ENCODE data around the gene GBE1.
"Not testable (repeated sequence)": the region's sequence is repeated elsewhere in the genome, so short reads cannot be mapped to it uniquely, and the experiment has no call there.

GBE1 gene

GRCh38 chr3:81764002-81764401 is 2.6 kb upstream of the GBE1 start:
- Mint-ChIP-seq H3K4me3 (no peak overlapping the region), H3K36me3 (peaks cover 23% of the 10 kb centered on the region), H3K4me1 (peaks cover 14% of the 10 kb centered on the region), H3K9me3 (no peaks in the 10 kb centered on the region), H3K27ac (no peak overlapping the region)
- DNase-seq (ENCODE audit: low spot score in 2 of 2) (no peak), ATAC-seq (no peak)

- no peak for DNase-seq (ENCODE audit: low spot score in 2 of 2)
- peaks cover 33% of the 10 kb centered on the region for H3K36me3 Mint-ChIP-seq
- peaks cover 22% of the 10 kb centered on the region for H3K4me1 Mint-ChIP-seq
- peak; percentile 1 for ATAC-seq
- peak overlapping the region; percentile 96 for H3K27ac Mint-ChIP-seq
- peak overlapping the region; percentile 23 for H3K4me3 Mint-ChIP-seq
- H3K9me3 Mint-ChIP-seq = no peaks in the 10 kb centered on the region
Measured at GRCh38 chr3:81763001-81763400, 1.6 kb upstream of the GBE1 start.

- no peak for ATAC-seq
- H3K9me3 Mint-ChIP-seq = no peaks in the 10 kb centered on the region
Measured at GRCh38 chr3:81761904-81762580, 597 bp upstream of the GBE1 start.

GRCh38 chr3:81760215-81760614 is 1.2 kb downstream of the GBE1 start:
- H3K36me3 Mint-ChIP-seq = peaks cover 60% of the 10 kb centered on the region
- no peak for ATAC-seq
- H3K9me3 Mint-ChIP-seq = no peaks in the 10 kb centered on the region

More at GRCh38 chr3:81761904-81762580, 597 bp upstream of the GBE1 start:
- peak overlapping the region; percentile 96 for H3K27ac Mint-ChIP-seq
- no peak for DNase-seq (ENCODE audit: low spot score in 2 of 2)
- peaks cover 43% of the 10 kb centered on the region for H3K36me3 Mint-ChIP-seq
- peak overlapping the region; percentile 79 for H3K4me3 Mint-ChIP-seq
- peaks cover 30% of the 10 kb centered on the region for H3K4me1 Mint-ChIP-seq

GRCh38 chr3:81758771-81759170 is 2.7 kb downstream of the GBE1 start:
- Mint-ChIP-seq H3K4me1 (peaks cover 46% of the 10 kb centered on the region), H3K27ac (peak overlapping the region; percentile 56), H3K36me3 (peaks cover 71% of the 10 kb centered on the region), H3K4me3 (peak overlapping the region; percentile 79)
- ATAC-seq; H3K9me3 Mint-ChIP-seq; DNase-seq (ENCODE audit: low spot score in 2 of 2): not testable (repeated sequence)

More at GRCh38 chr3:81760215-81760614, 1.2 kb downstream of the GBE1 start:
- H3K4me3 Mint-ChIP-seq = peak overlapping the region; percentile 79
- DNase-seq (ENCODE audit: low spot score in 2 of 2) = no peak
- H3K4me1 Mint-ChIP-seq = peaks cover 40% of the 10 kb centered on the region
- peak overlapping the region; percentile 96 for H3K27ac Mint-ChIP-seq

- Mint-ChIP-seq H3K27ac (peak overlapping the region; percentile 56), H3K4me1 (peaks cover 45% of the 10 kb centered on the region), H3K4me3 (peak overlapping the region; percentile 79), H3K9me3 (no peaks in the 10 kb centered on the region), H3K36me3 (peaks cover 76% of the 10 kb centered on the region)
- DNase-seq (ENCODE audit: low spot score in 2 of 2) (no peak), ATAC-seq (no peak)
Measured at GRCh38 chr3:81758275-81758674, 3.2 kb downstream of the GBE1 start.

- Mint-ChIP-seq H3K4me3 (no peak overlapping the region), H3K4me1 (peaks cover 29% of the 10 kb centered on the region), H3K27ac (no peak overlapping the region), H3K36me3 (peaks cover 89% of the 10 kb centered on the region), H3K9me3 (no peaks in the 10 kb centered on the region)
- ATAC-seq (no peak), DNase-seq (ENCODE audit: low spot score in 2 of 2) (no peak)
Measured at GRCh38 chr3:81753416-81754027, 7.9 kb downstream of the GBE1 start.

GRCh38 chr3:81752604-81753003 is 8.8 kb downstream of the GBE1 start:
- Mint-ChIP-seq H3K36me3 (peaks cover 89% of the 10 kb centered on the region), H3K4me3 (no peak overlapping the region)
- no peak for ATAC-seq

GRCh38 chr3:81749265-81749664 is 12.2 kb downstream of the GBE1 start:
- no peak overlapping the region for H3K27ac Mint-ChIP-seq
- peaks cover 90% of the 10 kb centered on the region for H3K36me3 Mint-ChIP-seq
- DNase-seq (ENCODE audit: low spot score in 2 of 2) = no peak
- no peaks in the 10 kb centered on the region for H3K4me1 Mint-ChIP-seq
- ATAC-seq = no peak
- H3K9me3 Mint-ChIP-seq = no peaks in the 10 kb centered on the region
- no peak overlapping the region for H3K4me3 Mint-ChIP-seq

More at GRCh38 chr3:81752604-81753003, 8.8 kb downstream of the GBE1 start:
- Mint-ChIP-seq H3K9me3 (no peaks in the 10 kb centered on the region), H3K27ac (no peak overlapping the region), H3K4me1 (peaks cover 21% of the 10 kb centered on the region)
- DNase-seq (ENCODE audit: low spot score in 2 of 2) = no peak

GRCh38 chr3:81747280-81747679 is 14.2 kb downstream of the GBE1 start:
- not testable (repeated sequence) for DNase-seq (ENCODE audit: low spot score in 2 of 2); H3K9me3 Mint-ChIP-seq; H3K4me3 Mint-ChIP-seq; H3K27ac Mint-ChIP-seq; H3K4me1 Mint-ChIP-seq
- H3K36me3 Mint-ChIP-seq = peaks cover 79% of the 10 kb centered on the region
- peak; percentile 50 for ATAC-seq

GRCh38 chr3:81744366-81744765 is 17.1 kb downstream of the GBE1 start:
- Mint-ChIP-seq H3K9me3 (no peaks in the 10 kb centered on the region), H3K27ac (no peak overlapping the region), H3K36me3 (peaks cover 68% of the 10 kb centered on the region), H3K4me3 (no peak overlapping the region), H3K4me1 (peaks cover 6% of the 10 kb centered on the region)
- no peak for ATAC-seq
- no peak for DNase-seq (ENCODE audit: low spot score in 2 of 2)

GRCh38 chr3:81743096-81744025 is 18.1 kb downstream of the GBE1 start:
- H3K4me1 Mint-ChIP-seq = peaks cover 6% of the 10 kb centered on the region
- ATAC-seq (no peak), DNase-seq (ENCODE audit: low spot score in 2 of 2) (no peak)
- H3K9me3 Mint-ChIP-seq = no peaks in the 10 kb centered on the region
- H3K36me3 Mint-ChIP-seq = peaks cover 61% of the 10 kb centered on the region
- H3K4me3 Mint-ChIP-seq = no peak overlapping the region
- no peak overlapping the region for H3K27ac Mint-ChIP-seq

- Mint-ChIP-seq H3K36me3 (peaks cover 54% of the 10 kb centered on the region), H3K9me3 (no peaks in the 10 kb centered on the region), H3K4me3 (no peak overlapping the region), H3K4me1 (peaks cover 6% of the 10 kb centered on the region), H3K27ac (no peak overlapping the region)
- ATAC-seq = no peak
- no peak for DNase-seq (ENCODE audit: low spot score in 2 of 2)
Measured at GRCh38 chr3:81742581-81742980, 18.9 kb downstream of the GBE1 start.

- Mint-ChIP-seq H3K36me3 (peaks cover 46% of the 10 kb centered on the region), H3K4me1 (peaks cover 11% of the 10 kb centered on the region), H3K27ac (no peak overlapping the region), H3K9me3 (no peaks in the 10 kb centered on the region), H3K4me3 (no peak overlapping the region)
- ATAC-seq (no peak), DNase-seq (ENCODE audit: low spot score in 2 of 2) (no peak)
Measured at GRCh38 chr3:81741216-81741615, 20.2 kb downstream of the GBE1 start.

- Mint-ChIP-seq H3K9me3 (no peaks in the 10 kb centered on the region), H3K27ac (no peak overlapping the region), H3K4me3 (no peak overlapping the region), H3K36me3 (peaks cover 44% of the 10 kb centered on the region), H3K4me1 (peaks cover 13% of the 10 kb centered on the region)
- no peak for DNase-seq (ENCODE audit: low spot score in 2 of 2)
- no peak for ATAC-seq
Measured at GRCh38 chr3:81740731-81741130, 20.7 kb downstream of the GBE1 start.
